ENCODE measurements around the gene EEF1A2. TPM values are rescaled to one million over a fixed set of nuclear protein-coding genes. Genes with fewer than 3 reads are reported as not detected.

Gene EEF1A2
- total RNA-seq, 4 donors from 2014 or later = 0.75 to 5.0 (median 3.3) TPM

DNA sequence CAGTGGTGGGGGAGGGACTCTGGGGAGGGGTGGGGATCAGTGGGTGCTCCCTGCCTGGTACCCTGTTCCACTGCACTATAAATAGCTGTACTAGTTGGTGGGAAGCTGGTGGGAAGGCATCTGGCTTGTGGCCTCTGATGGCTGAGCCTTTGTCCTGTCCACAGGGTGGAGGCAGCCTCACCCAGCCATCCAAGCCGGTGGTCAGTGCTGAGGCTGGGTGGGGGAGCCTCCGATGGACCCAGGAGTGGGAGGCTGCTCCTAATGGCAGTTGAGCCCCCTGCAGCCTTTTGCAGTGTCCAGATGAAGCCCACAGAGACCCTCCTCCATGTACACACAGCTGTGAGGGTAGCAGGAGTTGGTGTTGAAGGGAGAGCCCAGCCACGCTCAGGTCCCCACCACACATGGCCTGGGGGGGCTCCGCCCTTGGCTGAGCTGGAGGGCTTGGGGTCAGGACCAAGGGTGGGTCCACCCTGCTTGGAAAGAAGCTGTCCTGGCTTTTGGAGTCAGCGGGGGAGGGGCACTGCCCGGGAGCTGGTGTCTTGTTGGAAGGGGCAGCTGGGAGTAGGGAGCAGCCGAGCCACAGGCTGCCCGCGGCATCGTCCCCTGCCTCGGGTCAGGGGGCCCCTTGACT, 24.2 kb upstream of the EEF1A2 start:
- WGBS, 2 donors (ENCODE audit: low coverage in 1 of 2) = 94% methylated on average over 11 of the region's 11 CpGs; no CpG with 5 or more reads in 1 of the 2 donors
- Histone ChIP-seq H3K27me3 (no peaks in the 10 kb centered on the region), H3K4me1 (peaks cover 9 to 32% (median 23%) of the 10 kb centered on the region in 4 donors), H3K9me3 (no peaks in the 10 kb centered on the region), H3K36me3 (no peaks in the 10 kb centered on the region), H3K27ac (peak overlapping the region in 1 of 4 donors; percentile 99), H3K4me3 (no peak overlapping the region)
- in situ Hi-C loops (cut with MboI; ENCODE audit: low pct_ligation_motif_present in 1 of 4, low pct_unique_long_range_greater_than_20kb in 1 of 4, low sequenced_read_pairs in 3 of 4) (no loop called here), intact Hi-C loops (cut with DNase I; ENCODE audit: low total_unique reads) (no loop called here)
- TF ChIP-seq POLR2A (IDR thresholded peaks at IDR 0.05) (no peak), POLR2AphosphoS5 (IDR thresholded peaks at IDR 0.05) (peak in 1 of 3 donors; percentile 19), EP300 (IDR thresholded peaks at IDR 0.05; ENCODE audit: low read depth) (no peak)
- TF ChIP-seq, protein P1, sequence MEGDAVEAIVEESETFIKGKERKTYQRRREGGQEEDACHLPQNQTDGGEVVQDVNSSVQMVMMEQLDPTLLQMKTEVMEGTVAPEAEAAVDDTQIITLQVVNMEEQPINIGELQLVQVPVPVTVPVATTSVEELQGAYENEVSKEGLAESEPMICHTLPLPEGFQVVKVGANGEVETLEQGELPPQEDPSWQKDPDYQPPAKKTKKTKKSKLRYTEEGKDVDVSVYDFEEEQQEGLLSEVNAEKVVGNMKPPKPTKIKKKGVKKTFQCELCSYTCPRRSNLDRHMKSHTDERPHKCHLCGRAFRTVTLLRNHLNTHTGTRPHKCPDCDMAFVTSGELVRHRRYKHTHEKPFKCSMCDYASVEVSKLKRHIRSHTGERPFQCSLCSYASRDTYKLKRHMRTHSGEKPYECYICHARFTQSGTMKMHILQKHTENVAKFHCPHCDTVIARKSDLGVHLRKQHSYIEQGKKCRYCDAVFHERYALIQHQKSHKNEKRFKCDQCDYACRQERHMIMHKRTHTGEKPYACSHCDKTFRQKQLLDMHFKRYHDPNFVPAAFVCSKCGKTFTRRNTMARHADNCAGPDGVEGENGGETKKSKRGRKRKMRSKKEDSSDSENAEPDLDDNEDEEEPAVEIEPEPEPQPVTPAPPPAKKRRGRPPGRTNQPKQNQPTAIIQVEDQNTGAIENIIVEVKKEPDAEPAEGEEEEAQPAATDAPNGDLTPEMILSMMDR (IDR thresholded peaks at IDR 0.05) = no peak
- DNase-seq = no peak

DNA sequence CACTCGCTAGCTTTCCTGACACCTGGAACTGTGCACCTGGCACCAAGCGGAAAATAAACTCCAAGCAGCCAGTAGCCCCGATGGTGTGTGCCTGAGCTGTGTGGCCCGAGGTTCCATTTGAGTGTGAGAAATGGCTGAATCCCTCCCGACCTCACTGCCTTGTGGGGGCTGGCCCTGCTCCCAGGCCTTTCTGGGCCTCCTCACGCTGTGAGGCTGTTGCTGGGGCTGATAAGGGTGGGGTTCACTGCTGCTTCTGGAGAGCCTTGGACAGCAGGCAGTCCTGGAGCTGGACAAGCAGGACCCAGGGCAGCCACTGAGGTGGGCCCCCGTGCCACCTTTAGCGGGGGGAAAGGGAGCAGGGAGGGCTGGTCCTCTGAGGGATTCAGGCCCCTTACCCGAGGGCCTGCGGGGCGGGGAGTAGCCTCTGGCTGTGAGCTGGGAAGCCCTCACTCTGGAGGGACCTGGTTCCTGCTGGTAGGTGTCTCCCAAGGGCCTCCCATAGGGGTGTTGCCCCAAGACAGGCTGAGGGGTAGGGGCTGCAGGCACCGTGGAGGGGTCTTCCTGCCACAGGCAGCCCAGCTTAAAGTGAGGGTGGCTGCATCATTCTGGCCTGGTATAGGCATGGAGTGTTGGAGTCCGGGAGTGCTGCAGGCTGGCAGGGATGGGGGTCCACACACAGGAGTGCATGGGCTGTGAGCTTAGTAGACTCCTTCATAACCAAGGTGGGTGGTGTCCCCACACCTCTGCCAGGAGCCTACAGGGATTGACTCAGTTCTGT, 23.4 kb upstream of the EEF1A2 start:
- 68% methylated on average over 11 of the region's 13 CpGs; no CpG with 5 or more reads in 1 of the 2 donors for WGBS, 2 donors (ENCODE audit: low coverage in 1 of 2)
- intact Hi-C loops (cut with DNase I; ENCODE audit: low total_unique reads) = no loop called here
- Histone ChIP-seq H3K9me3 (no peaks in the 10 kb centered on the region), H3K27me3 (no peaks in the 10 kb centered on the region), H3K4me3 (peak overlapping the region in 3 of 4 donors; percentile 76 to 100 (median 83)), H3K27ac (peak overlapping the region in 3 of 4 donors; percentile 11 to 99 (median 95)), H3K4me1 (peaks cover 9 to 32% (median 23%) of the 10 kb centered on the region in 4 donors), H3K36me3 (no peaks in the 10 kb centered on the region)
- no peak for DNase-seq
- TF ChIP-seq EP300 (IDR thresholded peaks at IDR 0.05; ENCODE audit: low read depth) (no peak), POLR2A (IDR thresholded peaks at IDR 0.05) (no peak), POLR2AphosphoS5 (IDR thresholded peaks at IDR 0.05) (no peak)
- TF ChIP-seq, protein P1 (IDR thresholded peaks at IDR 0.05) = no peak
- in situ Hi-C loops (cut with MboI; ENCODE audit: low pct_ligation_motif_present in 1 of 4, low pct_unique_long_range_greater_than_20kb in 1 of 4, low sequenced_read_pairs in 3 of 4) = no loop called here

DNA sequence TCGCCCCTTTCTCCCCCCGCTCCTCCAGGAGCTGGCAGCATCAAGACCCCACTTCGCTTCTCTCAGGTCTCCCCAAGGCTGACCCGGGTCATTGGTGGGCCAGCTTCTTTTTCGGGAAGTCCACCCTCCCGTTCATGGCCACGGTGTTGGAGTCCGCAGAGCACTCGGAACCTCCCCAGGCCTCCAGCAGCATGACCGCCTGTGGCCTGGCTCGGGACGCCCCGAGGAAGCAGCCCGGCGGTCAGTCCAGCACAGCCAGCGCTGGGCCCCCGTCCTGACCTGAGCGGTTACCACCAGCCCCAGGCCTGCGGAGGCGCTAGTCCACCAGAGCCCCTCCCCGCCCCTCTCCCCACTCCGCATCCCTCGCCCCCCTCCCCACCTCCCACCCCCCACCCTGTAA, 22.7 kb upstream of the EEF1A2 start:
- H3K4me3 ChIP-seq = peak overlapping the region; percentile 76 to 100 (median 84)
- no peaks in the 10 kb centered on the region for H3K36me3 ChIP-seq
- intact Hi-C loops (cut with DNase I; ENCODE audit: low total_unique reads) = no loop called here
- in situ Hi-C loops (cut with MboI; ENCODE audit: low pct_ligation_motif_present in 1 of 4, low pct_unique_long_range_greater_than_20kb in 1 of 4, low sequenced_read_pairs in 3 of 4) = no loop called here
- H3K9me3 ChIP-seq = no peaks in the 10 kb centered on the region
- WGBS, 2 donors (ENCODE audit: low coverage in 1 of 2) = 41% methylated on average over 13 of the region's 23 CpGs; no CpG with 5 or more reads in 1 of the 2 donors
- peak overlapping the region; percentile 95 to 99 (median 96) for H3K27ac ChIP-seq
- no peaks in the 10 kb centered on the region for H3K27me3 ChIP-seq
- no peak for DNase-seq
- TF ChIP-seq POLR2AphosphoS5 (IDR thresholded peaks at IDR 0.05) (no peak), EP300 (IDR thresholded peaks at IDR 0.05; ENCODE audit: low read depth) (no peak), POLR2A (IDR thresholded peaks at IDR 0.05) (no peak)
- TF ChIP-seq, protein P1 (IDR thresholded peaks at IDR 0.05) = no peak
- H3K4me1 ChIP-seq = peaks cover 9 to 32% (median 23%) of the 10 kb centered on the region in 4 donors

DNA sequence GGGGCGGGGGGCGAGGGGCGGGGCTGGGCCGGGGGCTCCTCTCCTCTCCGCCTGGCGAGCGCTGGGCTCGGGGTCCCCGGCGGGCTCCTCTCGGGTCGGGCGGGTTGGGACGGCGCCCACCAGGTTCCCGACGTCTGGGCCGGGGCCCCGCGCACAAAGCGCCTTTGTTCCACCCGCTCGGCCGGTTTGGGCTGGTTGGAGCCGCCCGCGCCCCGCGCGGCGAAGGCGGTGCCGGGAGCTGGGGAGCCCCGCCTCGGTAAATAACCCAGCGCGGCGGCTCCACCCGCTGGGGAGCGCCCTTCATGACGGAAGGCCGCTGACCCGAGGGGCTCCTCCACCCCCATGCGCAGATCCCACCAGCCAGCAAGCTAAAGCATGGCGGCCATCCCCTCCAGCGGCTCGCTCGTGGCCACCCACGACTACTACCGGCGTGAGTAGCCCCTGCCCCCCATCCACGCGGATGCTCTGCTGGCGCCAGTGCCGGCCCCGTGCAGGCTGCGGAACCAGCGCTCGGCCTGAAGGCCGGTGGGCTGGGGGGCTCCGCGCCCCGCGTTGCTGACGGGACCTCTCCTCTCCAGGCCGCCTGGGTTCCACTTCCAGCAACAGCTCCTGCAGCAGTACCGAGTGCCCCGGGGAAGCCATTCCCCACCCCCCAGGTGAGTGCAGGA, 22.2 kb upstream of the EEF1A2 start:
- intact Hi-C loops (cut with DNase I; ENCODE audit: low total_unique reads) = no loop called here
- in situ Hi-C loops (cut with MboI; ENCODE audit: low pct_ligation_motif_present in 1 of 4, low pct_unique_long_range_greater_than_20kb in 1 of 4, low sequenced_read_pairs in 3 of 4) = no loop called here

More for the DNA sequence above, 22.2 kb upstream of the EEF1A2 start:
- Histone ChIP-seq H3K27me3 (no peaks in the 10 kb centered on the region), H3K36me3 (no peaks in the 10 kb centered on the region), H3K27ac (peak overlapping the region; percentile 95 to 99 (median 96)), H3K9me3 (no peaks in the 10 kb centered on the region), H3K4me1 (peaks cover 9 to 31% (median 21%) of the 10 kb centered on the region in 4 donors), H3K4me3 (peak overlapping the region; percentile 76 to 100 (median 84))
- peak; percentile 89 for DNase-seq
- WGBS, 2 donors (ENCODE audit: low coverage in 1 of 2) = 4% methylated on average over 24 of the region's 68 CpGs; no CpG with 5 or more reads in 1 of the 2 donors
- TF ChIP-seq POLR2AphosphoS5 (IDR thresholded peaks at IDR 0.05) (peak in 1 of 3 donors; percentile 12), POLR2A (IDR thresholded peaks at IDR 0.05) (no peak), EP300 (IDR thresholded peaks at IDR 0.05; ENCODE audit: low read depth) (peak; percentile 70)

Measured in transverse colon (tissue), 4 donors.